ENCODE results near the gene USP3.

Gene USP3

DNA sequence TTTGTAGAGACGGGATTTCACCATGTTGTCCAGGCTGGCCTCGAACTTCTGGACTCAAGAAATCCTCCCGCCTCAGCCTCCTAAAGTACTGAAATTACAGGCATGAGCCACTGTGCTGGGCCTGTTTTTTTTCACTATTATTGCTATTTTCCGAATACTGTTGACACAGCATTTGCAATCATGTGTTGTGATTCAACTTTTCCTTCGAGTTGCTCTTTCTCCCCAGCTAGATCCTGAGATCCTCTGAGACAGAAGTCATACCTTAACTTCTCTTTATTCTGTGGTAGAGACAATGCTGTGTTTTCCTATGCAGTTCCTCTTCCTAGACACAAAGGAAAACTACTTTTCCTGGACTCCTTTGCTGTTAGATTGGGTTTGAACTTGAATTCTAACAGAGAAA, 46.4 kb upstream of the USP3 start:
- no peaks in the 10 kb centered on the region for H3K27me3 ChIP-seq (ENCODE audit: control insufficient read depth, low read length)
- no peaks in the 10 kb centered on the region for H3K79me2 ChIP-seq (ENCODE audit: control insufficient read depth, low read length)
- no peak overlapping the region for H3K4me2 ChIP-seq (ENCODE audit: low read length)
- no peak overlapping the region for H3K4me3 ChIP-seq (ENCODE audit: low read length)
- no peaks in the 10 kb centered on the region for H3F3A ChIP-seq (ENCODE audit: control insufficient read depth, insufficient read depth)
- no peaks in the 10 kb centered on the region for H3K4me1 ChIP-seq (ENCODE audit: control insufficient read depth, low read length)
- H4K20me1 ChIP-seq (ENCODE audit: control insufficient read depth, insufficient read depth, low read depth, low read length) = no peaks in the 10 kb centered on the region
- H3K9me3 ChIP-seq (ENCODE audit: control insufficient read depth, insufficient read depth, low read length) = no peaks in the 10 kb centered on the region; the same call in 1 of the 2 replicates
- H3K9me2 ChIP-seq (replicated peaks; ENCODE audit: control insufficient read depth, low read length) = no peaks in the 10 kb centered on the region
- TF ChIP-seq, protein P1, sequence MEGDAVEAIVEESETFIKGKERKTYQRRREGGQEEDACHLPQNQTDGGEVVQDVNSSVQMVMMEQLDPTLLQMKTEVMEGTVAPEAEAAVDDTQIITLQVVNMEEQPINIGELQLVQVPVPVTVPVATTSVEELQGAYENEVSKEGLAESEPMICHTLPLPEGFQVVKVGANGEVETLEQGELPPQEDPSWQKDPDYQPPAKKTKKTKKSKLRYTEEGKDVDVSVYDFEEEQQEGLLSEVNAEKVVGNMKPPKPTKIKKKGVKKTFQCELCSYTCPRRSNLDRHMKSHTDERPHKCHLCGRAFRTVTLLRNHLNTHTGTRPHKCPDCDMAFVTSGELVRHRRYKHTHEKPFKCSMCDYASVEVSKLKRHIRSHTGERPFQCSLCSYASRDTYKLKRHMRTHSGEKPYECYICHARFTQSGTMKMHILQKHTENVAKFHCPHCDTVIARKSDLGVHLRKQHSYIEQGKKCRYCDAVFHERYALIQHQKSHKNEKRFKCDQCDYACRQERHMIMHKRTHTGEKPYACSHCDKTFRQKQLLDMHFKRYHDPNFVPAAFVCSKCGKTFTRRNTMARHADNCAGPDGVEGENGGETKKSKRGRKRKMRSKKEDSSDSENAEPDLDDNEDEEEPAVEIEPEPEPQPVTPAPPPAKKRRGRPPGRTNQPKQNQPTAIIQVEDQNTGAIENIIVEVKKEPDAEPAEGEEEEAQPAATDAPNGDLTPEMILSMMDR (IDR thresholded peaks at IDR 0.05; ENCODE audit: low read depth, low read length, poor library complexity, severe bottlenecking) = no peak
- no peak for TF ChIP-seq EZH2phosphoT487 (IDR thresholded peaks at IDR 0.05; ENCODE audit: borderline replicate concordance, low read length)
- H3K36me3 ChIP-seq (ENCODE audit: control insufficient read depth, low read length) = no peaks in the 10 kb centered on the region
- no peak overlapping the region for H3K27ac ChIP-seq (ENCODE audit: low read depth, low read length)

DNA sequence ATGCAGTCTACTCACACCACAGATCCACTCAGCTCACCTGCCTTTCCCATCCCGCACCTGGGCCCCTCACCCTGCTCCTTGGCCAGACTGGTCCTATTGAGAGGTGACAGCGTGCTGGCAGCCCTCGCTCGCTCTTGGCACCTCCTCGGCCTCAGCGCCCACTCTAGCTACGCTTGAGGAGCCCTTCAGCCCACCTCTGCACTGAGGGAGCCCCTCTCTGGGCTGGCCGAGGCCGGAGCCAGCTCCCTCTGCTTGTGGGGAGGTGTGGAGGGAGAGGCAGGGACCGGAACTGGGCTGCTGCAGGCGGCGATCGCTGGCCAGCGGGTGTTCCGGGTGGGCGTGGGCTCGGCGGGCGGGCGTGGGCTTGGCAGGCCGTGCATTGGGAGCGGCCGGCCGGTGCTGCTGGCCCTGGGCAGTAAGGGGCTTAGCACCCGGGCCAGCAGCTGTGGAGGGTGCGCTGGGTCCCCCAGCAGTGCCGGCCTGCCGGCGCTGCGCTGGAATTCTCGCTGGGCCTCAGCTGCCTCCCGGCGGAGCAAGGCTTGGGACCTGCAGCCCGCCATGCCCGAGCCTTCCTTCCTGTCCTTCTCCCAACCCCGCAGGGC, 45.5 kb upstream of the USP3 start:
- Histone ChIP-seq H3K27me3 (ENCODE audit: control insufficient read depth, low read length) (no peaks in the 10 kb centered on the region; the same call in 1 of the 2 replicates), H4K20me1 (ENCODE audit: control insufficient read depth, insufficient read depth, low read depth, low read length) (no peaks in the 10 kb centered on the region), H3K4me1 (ENCODE audit: control insufficient read depth, low read length) (no peaks in the 10 kb centered on the region), H3K9me3 (ENCODE audit: control insufficient read depth, insufficient read depth, low read length) (no peaks in the 10 kb centered on the region; the same call in 1 of the 2 replicates), H3K36me3 (ENCODE audit: control insufficient read depth, low read length) (no peaks in the 10 kb centered on the region), H3K27ac (ENCODE audit: low read depth, low read length) (no peak overlapping the region), H3K9me2 (replicated peaks; ENCODE audit: control insufficient read depth, low read length) (no peaks in the 10 kb centered on the region), H3K4me2 (ENCODE audit: low read length) (no peak overlapping the region), H3K4me3 (ENCODE audit: low read length) (no peak overlapping the region), H3F3A (ENCODE audit: control insufficient read depth, insufficient read depth) (no peaks in the 10 kb centered on the region), H3K79me2 (ENCODE audit: control insufficient read depth, low read length) (no peaks in the 10 kb centered on the region)
- TF ChIP-seq, protein P1 (IDR thresholded peaks at IDR 0.05; ENCODE audit: low read depth, low read length, poor library complexity, severe bottlenecking) = no peak
- TF ChIP-seq EZH2phosphoT487 (IDR thresholded peaks at IDR 0.05; ENCODE audit: borderline replicate concordance, low read length) = no peak

DNA sequence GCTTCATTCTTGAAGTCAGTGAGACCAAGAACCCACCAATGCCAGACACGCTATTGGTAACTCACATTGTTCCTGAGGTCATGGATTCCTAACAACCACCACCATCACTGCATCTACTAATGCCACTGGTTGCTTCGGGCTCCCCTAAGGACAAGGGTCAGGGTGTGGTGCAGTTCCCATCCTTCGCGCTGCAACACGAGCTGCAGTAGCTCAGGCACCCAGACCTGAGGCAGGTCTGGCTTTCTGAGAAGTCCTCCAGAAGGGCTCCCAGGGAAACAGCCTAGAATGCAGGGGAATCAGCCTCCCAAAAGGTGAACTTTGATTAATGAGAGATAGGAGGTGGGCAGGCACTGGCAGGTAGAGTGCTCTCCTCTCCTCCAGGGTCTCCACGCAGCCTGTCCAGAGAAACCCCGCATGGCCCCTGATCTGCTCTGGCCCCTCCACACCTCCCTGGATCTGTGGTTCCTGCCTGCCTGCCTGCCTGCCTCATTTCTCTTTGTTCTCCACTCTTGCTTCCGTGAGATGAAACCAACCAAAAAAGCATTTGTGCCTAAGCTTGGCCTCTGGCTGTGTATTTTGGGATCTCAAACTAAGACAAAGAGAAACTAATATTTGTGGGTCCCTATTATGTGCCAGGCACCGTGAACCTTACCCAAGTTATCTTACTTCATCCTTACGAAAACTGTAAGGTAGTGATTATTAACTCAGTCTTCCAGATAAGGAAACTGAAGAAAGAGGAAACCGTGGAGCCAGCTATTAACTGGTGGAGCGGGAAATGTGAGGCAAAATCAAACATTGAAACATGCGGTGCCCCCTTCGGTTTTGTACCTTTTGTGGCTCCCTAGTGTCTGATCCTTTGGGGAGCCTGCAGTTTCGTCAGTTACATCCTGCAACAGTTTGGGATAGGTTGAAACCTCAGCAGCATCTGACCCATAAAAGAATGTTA, 43.9 kb upstream of the USP3 start:
- TF ChIP-seq, protein P1 (IDR thresholded peaks at IDR 0.05; ENCODE audit: low read depth, low read length, poor library complexity, severe bottlenecking) = no peak
- no peak for TF ChIP-seq EZH2phosphoT487 (IDR thresholded peaks at IDR 0.05; ENCODE audit: borderline replicate concordance, low read length)
- Histone ChIP-seq H3K4me3 (ENCODE audit: low read length) (no peak overlapping the region), H3K9me2 (replicated peaks; ENCODE audit: control insufficient read depth, low read length) (no peaks in the 10 kb centered on the region), H3K27ac (ENCODE audit: low read depth, low read length) (no peak overlapping the region), H3K4me1 (ENCODE audit: control insufficient read depth, low read length) (no peaks in the 10 kb centered on the region), H3K36me3 (ENCODE audit: control insufficient read depth, low read length) (no peaks in the 10 kb centered on the region), H4K20me1 (ENCODE audit: control insufficient read depth, insufficient read depth, low read depth, low read length) (no peaks in the 10 kb centered on the region), H3F3A (ENCODE audit: control insufficient read depth, insufficient read depth) (no peaks in the 10 kb centered on the region), H3K27me3 (ENCODE audit: control insufficient read depth, low read length) (no peaks in the 10 kb centered on the region; the same call in 1 of the 2 replicates), H3K79me2 (ENCODE audit: control insufficient read depth, low read length) (no peaks in the 10 kb centered on the region), H3K9me3 (ENCODE audit: control insufficient read depth, insufficient read depth, low read length) (no peaks in the 10 kb centered on the region; the same call in 1 of the 2 replicates), H3K4me2 (ENCODE audit: low read length) (no peak overlapping the region)

Measured in DOHH2 (cell line).